Measurements from ENCODE around the gene C1orf105. TPM values are rescaled to one million over a fixed set of nuclear protein-coding genes. Genes with fewer than 3 reads are reported as not detected.

Gene C1orf105
- total RNA-seq, 4 donors from 2014 or later: not detected

DNA sequence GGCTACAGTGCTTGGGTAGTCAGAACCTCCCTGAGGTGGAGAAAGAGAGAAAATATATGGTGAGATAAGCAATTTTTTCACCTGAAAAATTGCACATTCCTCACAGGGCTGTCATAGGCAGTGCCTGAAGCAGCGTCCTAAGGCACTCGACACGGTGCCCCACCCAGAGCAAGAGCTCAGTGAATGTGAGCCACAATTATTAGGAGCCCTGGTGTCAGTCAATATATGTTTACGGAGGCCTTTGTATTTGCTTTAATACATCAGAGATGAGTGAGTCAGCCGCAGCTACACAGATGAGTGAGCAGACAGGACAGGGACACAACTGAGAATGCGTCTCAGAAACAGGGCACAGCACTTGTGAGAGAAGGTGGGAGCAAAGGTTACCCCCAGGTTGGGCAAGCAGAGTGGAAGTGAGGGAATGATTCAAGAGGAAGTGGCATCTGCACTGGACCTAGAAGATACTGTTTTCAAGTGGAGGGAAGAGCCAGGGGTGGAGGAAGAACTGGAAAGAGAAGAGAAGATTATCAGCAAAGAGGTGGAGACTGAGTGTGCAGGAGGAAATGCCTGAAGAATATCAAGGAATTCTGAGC, 28.6 kb downstream of the C1orf105 start:
- TF ChIP-seq, protein P1, sequence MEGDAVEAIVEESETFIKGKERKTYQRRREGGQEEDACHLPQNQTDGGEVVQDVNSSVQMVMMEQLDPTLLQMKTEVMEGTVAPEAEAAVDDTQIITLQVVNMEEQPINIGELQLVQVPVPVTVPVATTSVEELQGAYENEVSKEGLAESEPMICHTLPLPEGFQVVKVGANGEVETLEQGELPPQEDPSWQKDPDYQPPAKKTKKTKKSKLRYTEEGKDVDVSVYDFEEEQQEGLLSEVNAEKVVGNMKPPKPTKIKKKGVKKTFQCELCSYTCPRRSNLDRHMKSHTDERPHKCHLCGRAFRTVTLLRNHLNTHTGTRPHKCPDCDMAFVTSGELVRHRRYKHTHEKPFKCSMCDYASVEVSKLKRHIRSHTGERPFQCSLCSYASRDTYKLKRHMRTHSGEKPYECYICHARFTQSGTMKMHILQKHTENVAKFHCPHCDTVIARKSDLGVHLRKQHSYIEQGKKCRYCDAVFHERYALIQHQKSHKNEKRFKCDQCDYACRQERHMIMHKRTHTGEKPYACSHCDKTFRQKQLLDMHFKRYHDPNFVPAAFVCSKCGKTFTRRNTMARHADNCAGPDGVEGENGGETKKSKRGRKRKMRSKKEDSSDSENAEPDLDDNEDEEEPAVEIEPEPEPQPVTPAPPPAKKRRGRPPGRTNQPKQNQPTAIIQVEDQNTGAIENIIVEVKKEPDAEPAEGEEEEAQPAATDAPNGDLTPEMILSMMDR (IDR thresholded peaks at IDR 0.05): no peak
- no peak for TF ChIP-seq POLR2A (IDR thresholded peaks at IDR 0.05)
- DNase-seq: no peak
- intact Hi-C loops (cut with DNase I): no loop called here
- Histone ChIP-seq H3K27ac (peak overlapping the region in 2 of 4 donors; percentile 0 to 18), H3K9me3 (no peaks in the 10 kb centered on the region), H3K27me3 (no peaks in the 10 kb centered on the region), H3K4me1 (peaks cover 10 to 46% (median 11%) of the 10 kb centered on the region in 3 donors), H3K36me3 (no peaks in the 10 kb centered on the region), H3K4me3 (no peak overlapping the region)
- 27 to 49% methylated on average over 5 to 6 of the region's 6 CpGs for WGBS, 2 donors

DNA sequence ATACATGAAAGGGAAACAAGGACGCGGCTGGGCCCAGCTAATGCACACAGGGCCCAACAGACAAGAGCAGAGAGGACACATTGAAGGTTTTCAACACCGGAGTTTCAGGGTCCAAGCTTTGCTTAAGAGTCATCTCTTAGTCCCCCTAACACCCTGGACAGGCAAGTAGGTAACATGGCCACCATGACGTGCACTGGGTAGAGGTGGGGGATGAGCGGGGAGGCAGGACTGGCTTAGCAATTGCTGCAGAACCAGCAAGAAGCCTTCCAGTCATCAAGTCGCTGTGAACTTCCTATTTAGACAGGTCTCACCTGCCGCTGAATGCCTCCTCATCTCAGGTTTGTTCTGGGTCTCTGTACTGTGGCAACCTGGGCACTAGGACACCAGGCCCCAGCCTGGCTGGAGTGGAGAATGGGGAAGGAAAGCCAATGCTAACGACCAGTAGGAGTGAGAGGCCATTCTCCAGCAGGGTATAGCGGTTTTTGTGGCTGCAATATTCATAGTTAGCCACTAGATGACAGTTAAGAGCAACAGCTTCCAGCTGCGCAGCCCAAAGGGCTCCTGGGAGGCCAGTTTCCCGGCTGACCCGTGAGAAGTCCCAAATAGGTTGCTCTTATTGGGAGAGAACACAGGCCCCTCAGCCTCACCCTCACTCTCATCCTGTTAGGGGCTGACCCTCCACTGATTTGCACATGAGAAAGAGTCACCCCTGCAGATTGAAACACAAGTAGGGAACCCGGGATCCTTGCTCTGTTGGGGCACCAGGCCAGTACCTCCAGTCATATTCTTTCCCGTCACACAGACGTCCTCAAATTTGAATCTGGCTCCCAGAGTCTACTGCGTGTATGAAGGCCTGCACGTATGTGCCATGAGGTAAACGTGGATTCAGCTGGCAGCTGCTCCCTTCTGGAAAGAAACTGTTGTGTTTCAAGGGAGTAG, 29.4 kb downstream of the C1orf105 start:
- intact Hi-C loops (cut with DNase I): loop anchor here (10.0 kb wide), 1 partner anchor 265 kb away; no protein-coding TSS in a partner anchor
- no peaks in the 10 kb centered on the region for H3K9me3 ChIP-seq
- TF ChIP-seq POLR2A (IDR thresholded peaks at IDR 0.05): no peak
- TF ChIP-seq, protein P1 (IDR thresholded peaks at IDR 0.05): peak; percentile 37 to 89 (median 75)
- H3K27me3 ChIP-seq: no peaks in the 10 kb centered on the region
- H3K4me1 ChIP-seq: peaks cover 7 to 41% (median 11%) of the 10 kb centered on the region in 3 donors
- H3K27ac ChIP-seq: peak overlapping the region in 1 of 4 donors; percentile 18
- no peak for DNase-seq
- WGBS, 2 donors: 49 to 58% methylated on average over 9 to 10 of the region's 18 CpGs
- no peaks in the 10 kb centered on the region for H3K36me3 ChIP-seq
- peak overlapping the region in 1 of 4 donors; percentile 29 for H3K4me3 ChIP-seq

DNA sequence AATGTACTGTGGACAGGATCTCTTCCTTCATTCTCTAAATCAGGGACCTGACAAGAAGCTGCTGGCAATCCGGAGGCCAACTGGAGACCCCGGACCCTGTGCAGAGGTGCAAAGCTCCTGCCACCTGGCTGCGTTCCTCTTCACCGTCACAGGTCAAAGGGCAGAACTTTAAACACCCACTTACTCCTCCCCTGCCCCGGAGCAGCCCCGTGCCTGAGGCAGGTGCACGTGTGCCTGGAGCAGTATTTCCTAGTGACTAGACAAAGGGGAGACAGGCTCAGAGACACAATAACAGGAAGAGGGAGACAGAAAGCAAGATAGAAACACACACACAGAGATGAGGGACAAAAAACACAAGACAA, 30.0 kb downstream of the C1orf105 start:
- intact Hi-C loops (cut with DNase I): loop anchor here (10.0 kb wide), 1 partner anchor 264 kb away; no protein-coding TSS in a partner anchor
- no peak for DNase-seq
- H3K27ac ChIP-seq: no peak overlapping the region
- H3K4me1 ChIP-seq: peaks cover 7 to 41% (median 11%) of the 10 kb centered on the region in 3 donors
- no peaks in the 10 kb centered on the region for H3K36me3 ChIP-seq
- 38 to 51% methylated on average over 3 to 7 of the region's 7 CpGs for WGBS, 2 donors
- H3K4me3 ChIP-seq: no peak overlapping the region
- no peaks in the 10 kb centered on the region for H3K27me3 ChIP-seq
- no peaks in the 10 kb centered on the region for H3K9me3 ChIP-seq
- TF ChIP-seq POLR2A (IDR thresholded peaks at IDR 0.05): no peak
- TF ChIP-seq, protein P1 (IDR thresholded peaks at IDR 0.05): no peak

DNA sequence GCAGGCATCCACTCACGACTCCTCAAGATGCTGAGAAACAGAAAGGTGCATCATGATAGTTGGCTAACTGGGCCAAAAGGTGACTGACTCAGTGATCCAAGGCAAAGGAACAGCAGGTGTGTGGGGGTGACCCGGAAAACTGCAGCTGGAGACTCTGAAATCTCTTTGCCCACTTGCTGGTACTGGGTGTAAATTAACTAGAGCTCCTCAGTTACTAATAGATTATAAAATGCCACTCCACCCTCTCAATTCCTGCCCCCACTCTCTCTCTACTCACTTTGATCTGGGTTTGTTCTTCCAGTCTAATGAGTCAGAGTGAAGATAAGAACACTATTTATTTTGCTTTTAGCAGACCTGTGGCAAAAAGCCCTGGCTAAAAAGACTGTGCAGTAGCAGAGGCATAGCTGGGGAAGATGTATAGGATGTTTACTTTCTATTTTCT, 30.5 kb downstream of the C1orf105 start:
- H3K27ac ChIP-seq: no peak overlapping the region
- no peak for DNase-seq
- intact Hi-C loops (cut with DNase I): loop anchor here (10.0 kb wide), 1 partner anchor 264 kb away; no protein-coding TSS in a partner anchor
- peaks cover 7 to 41% (median 11%) of the 10 kb centered on the region in 3 donors for H3K4me1 ChIP-seq
- H3K9me3 ChIP-seq: no peaks in the 10 kb centered on the region
- no peak overlapping the region for H3K4me3 ChIP-seq
- TF ChIP-seq POLR2A (IDR thresholded peaks at IDR 0.05): no peak
- TF ChIP-seq, protein P1 (IDR thresholded peaks at IDR 0.05): no peak
- 38 to 58% methylated on average over 2 of the region's 2 CpGs for WGBS, 2 donors
- no peaks in the 10 kb centered on the region for H3K36me3 ChIP-seq
- H3K27me3 ChIP-seq: no peaks in the 10 kb centered on the region

All from esophagus squamous epithelium (tissue), 5 donors.